ENCODE measurements around the gene MED13L. TPM values are rescaled to one million over a fixed set of nuclear protein-coding genes. Genes with fewer than 3 reads are reported as not detected.
"Not testable (repeated sequence)": the region's sequence is repeated elsewhere in the genome, so short reads cannot be mapped to it uniquely, and the experiment has no call there.

The MED13L gene
- polyA plus RNA-seq, 2 donors: 15.0 to 16.8 TPM

DNA sequence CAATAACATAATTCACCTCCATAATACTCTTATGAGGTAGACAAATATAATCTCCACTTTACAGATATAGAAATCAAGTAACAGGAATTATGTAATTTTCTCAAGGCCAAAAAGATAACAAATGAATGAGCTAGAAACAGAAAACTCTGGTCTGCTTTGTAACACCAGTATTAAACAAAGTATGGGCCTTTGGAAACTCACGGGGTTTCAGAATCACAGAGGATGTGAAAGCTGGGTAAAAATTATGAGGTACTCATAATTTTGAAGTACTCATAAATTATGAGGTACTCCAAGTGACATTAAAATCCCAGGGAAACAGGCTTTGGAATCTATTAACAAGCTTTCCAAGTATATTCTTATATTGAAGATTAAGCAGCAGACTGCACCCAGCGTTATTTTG lies 140.2 kb downstream of the MED13L start:
- 29 to 39% methylated on average over 2 of the region's 2 CpGs for WGBS, 2 donors
- Histone ChIP-seq H3K36me3 (ENCODE audit: control insufficient read depth in 2 of 2, insufficient read depth in 2 of 2, low read length in 1 of 2) (no peaks in the 10 kb centered on the region), H3K27me3 (ENCODE audit: control insufficient read depth in 1 of 2, insufficient read depth in 2 of 2, low read length in 2 of 2) (no peaks in the 10 kb centered on the region), H3K4me1 (ENCODE audit: control insufficient read depth in 2 of 2, insufficient read depth in 2 of 2, low read length in 1 of 2) (peaks cover 3% of the 10 kb centered on the region in 2 donors), H3K27ac (ENCODE audit: low read depth in 2 of 2, low read length in 1 of 2) (no peak overlapping the region), H3K4me3 (ENCODE audit: low read depth in 1 of 2, low read length in 2 of 2) (no peak overlapping the region), H3K9me3 (ENCODE audit: control insufficient read depth in 2 of 2, insufficient read depth in 1 of 2, low read depth in 1 of 2, low read length in 1 of 2) (no peaks in the 10 kb centered on the region)

DNA sequence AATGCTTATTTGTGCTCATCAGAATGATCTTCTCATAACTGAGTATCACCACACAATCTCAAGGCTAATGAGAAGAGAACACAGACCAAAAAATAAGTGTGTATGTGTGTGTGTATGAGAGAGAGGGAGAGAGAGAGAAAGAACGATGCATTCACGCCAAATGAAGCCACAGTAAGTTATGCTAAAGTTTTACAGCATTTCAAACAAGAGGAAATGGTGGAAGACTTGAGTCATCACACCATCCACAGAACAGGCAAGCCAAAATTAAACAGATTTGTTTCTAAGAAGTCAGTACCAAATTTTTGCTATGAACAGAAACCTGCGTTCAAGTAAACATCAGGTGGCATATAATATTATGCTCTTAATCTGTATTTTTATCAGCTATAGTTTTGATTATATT lies 141.2 kb downstream of the MED13L start:
- WGBS, 2 donors: 63 to 68% methylated on average over 3 of the region's 3 CpGs
- Histone ChIP-seq H3K4me1 (ENCODE audit: control insufficient read depth in 2 of 2, insufficient read depth in 2 of 2, low read length in 1 of 2) (peaks cover 3% of the 10 kb centered on the region in 2 donors), H3K9me3 (ENCODE audit: control insufficient read depth in 2 of 2, insufficient read depth in 1 of 2, low read depth in 1 of 2, low read length in 1 of 2) (no peaks in the 10 kb centered on the region), H3K36me3 (ENCODE audit: control insufficient read depth in 2 of 2, insufficient read depth in 2 of 2, low read length in 1 of 2) (no peaks in the 10 kb centered on the region), H3K27ac (ENCODE audit: low read depth in 2 of 2, low read length in 1 of 2) (no peak overlapping the region), H3K27me3 (ENCODE audit: control insufficient read depth in 1 of 2, insufficient read depth in 2 of 2, low read length in 2 of 2) (no peaks in the 10 kb centered on the region), H3K4me3 (ENCODE audit: low read depth in 1 of 2, low read length in 2 of 2) (no peak overlapping the region)

GRCh38 chr12:116135209-116135930 lies 142.1 kb downstream of the MED13L start:
- 58% methylated on average over 3 of the region's 3 CpGs for WGBS, 2 donors
- Histone ChIP-seq H3K4me1 (ENCODE audit: control insufficient read depth in 2 of 2, insufficient read depth in 2 of 2, low read length in 1 of 2) (peaks cover 3% of the 10 kb centered on the region in 2 donors), H3K9me3 (ENCODE audit: control insufficient read depth in 2 of 2, insufficient read depth in 1 of 2, low read depth in 1 of 2, low read length in 1 of 2) (no peaks in the 10 kb centered on the region), H3K27ac (ENCODE audit: low read depth in 2 of 2, low read length in 1 of 2) (no peak overlapping the region), H3K36me3 (ENCODE audit: control insufficient read depth in 2 of 2, insufficient read depth in 2 of 2, low read length in 1 of 2) (no peaks in the 10 kb centered on the region), H3K4me3 (ENCODE audit: low read depth in 1 of 2, low read length in 2 of 2) (no peak overlapping the region), H3K27me3 (ENCODE audit: control insufficient read depth in 1 of 2, insufficient read depth in 2 of 2, low read length in 2 of 2) (no peaks in the 10 kb centered on the region)

- Histone ChIP-seq H3K4me1 (ENCODE audit: control insufficient read depth in 2 of 2, insufficient read depth in 2 of 2, low read length in 1 of 2) (peaks cover 3% of the 10 kb centered on the region in 2 donors), H3K36me3 (ENCODE audit: control insufficient read depth in 2 of 2, insufficient read depth in 2 of 2, low read length in 1 of 2) (no peaks in the 10 kb centered on the region), H3K9me3 (ENCODE audit: control insufficient read depth in 2 of 2, insufficient read depth in 1 of 2, low read depth in 1 of 2, low read length in 1 of 2) (no peaks in the 10 kb centered on the region), H3K4me3 (ENCODE audit: low read depth in 1 of 2, low read length in 2 of 2) (no peak overlapping the region), H3K27ac (ENCODE audit: low read depth in 2 of 2, low read length in 1 of 2) (no peak overlapping the region), H3K27me3 (ENCODE audit: control insufficient read depth in 1 of 2, insufficient read depth in 2 of 2, low read length in 2 of 2) (no peaks in the 10 kb centered on the region)
- WGBS, 2 donors: 54 to 61% methylated on average over 4 of the region's 4 CpGs
These were observed 143.8 kb downstream of the MED13L start for GRCh38 chr12:116133636-116134214.

GRCh38 chr12:116133149-116133548 lies 144.3 kb downstream of the MED13L start:
- H3K27ac ChIP-seq (ENCODE audit: low read depth in 2 of 2, low read length in 1 of 2): no peak overlapping the region
- WGBS, 2 donors: 73 to 76% methylated on average over 2 of the region's 2 CpGs
- H3K36me3 ChIP-seq (ENCODE audit: control insufficient read depth in 2 of 2, insufficient read depth in 2 of 2, low read length in 1 of 2): no peaks in the 10 kb centered on the region
- no peak overlapping the region for H3K4me3 ChIP-seq (ENCODE audit: low read depth in 1 of 2, low read length in 2 of 2)
- no peaks in the 10 kb centered on the region for H3K9me3 ChIP-seq (ENCODE audit: control insufficient read depth in 2 of 2, insufficient read depth in 1 of 2, low read depth in 1 of 2, low read length in 1 of 2)
- H3K4me1 ChIP-seq (ENCODE audit: control insufficient read depth in 2 of 2, insufficient read depth in 2 of 2, low read length in 1 of 2): peaks cover 3% of the 10 kb centered on the region in 2 donors
- H3K27me3 ChIP-seq (ENCODE audit: control insufficient read depth in 1 of 2, insufficient read depth in 2 of 2, low read length in 2 of 2): no peaks in the 10 kb centered on the region

- not testable (repeated sequence) for H3K4me3 ChIP-seq (ENCODE audit: low read depth in 1 of 2, low read length in 2 of 2); H3K36me3 ChIP-seq (ENCODE audit: control insufficient read depth in 2 of 2, insufficient read depth in 2 of 2, low read length in 1 of 2); H3K9me3 ChIP-seq (ENCODE audit: control insufficient read depth in 2 of 2, insufficient read depth in 1 of 2, low read depth in 1 of 2, low read length in 1 of 2); H3K4me1 ChIP-seq (ENCODE audit: control insufficient read depth in 2 of 2, insufficient read depth in 2 of 2, low read length in 1 of 2); H3K27me3 ChIP-seq (ENCODE audit: control insufficient read depth in 1 of 2, insufficient read depth in 2 of 2, low read length in 2 of 2); H3K27ac ChIP-seq (ENCODE audit: low read depth in 2 of 2, low read length in 1 of 2)
- 94% methylated on average over 10 of the region's 10 CpGs for WGBS, 2 donors
These were observed 145.5 kb downstream of the MED13L start for GRCh38 chr12:116131987-116132386.

DNA sequence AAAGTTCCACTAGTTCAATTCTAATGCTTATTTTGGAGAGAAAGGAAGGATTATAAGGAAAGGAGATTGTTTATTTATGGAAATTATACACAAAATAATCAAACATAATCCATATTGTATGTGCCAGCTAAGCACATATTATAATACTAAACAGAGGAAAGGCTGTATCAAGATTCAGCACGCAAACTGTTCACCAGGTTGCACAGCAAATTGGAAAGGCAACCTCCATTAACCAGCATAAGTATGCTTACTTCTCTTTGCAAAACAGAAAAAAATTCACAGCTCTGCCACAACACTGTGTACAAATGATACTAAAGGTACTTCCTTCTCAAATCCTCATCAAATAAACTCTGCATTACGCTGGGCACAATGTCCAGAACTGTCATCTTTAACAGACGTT lies 146.3 kb downstream of the MED13L start:
- 89 to 92% methylated on average over 3 of the region's 3 CpGs for whole genome bisulfite sequencing, 2 donors
- no peaks in the 10 kb centered on the region for H3K9me3 ChIP-seq (ENCODE audit: control insufficient read depth in 2 of 2, insufficient read depth in 1 of 2, low read depth in 1 of 2, low read length in 1 of 2)
- no peaks in the 10 kb centered on the region for H3K36me3 ChIP-seq (ENCODE audit: control insufficient read depth in 2 of 2, insufficient read depth in 2 of 2, low read length in 1 of 2)
- no peak overlapping the region for H3K27ac ChIP-seq (ENCODE audit: low read depth in 2 of 2, low read length in 1 of 2)
- H3K27me3 ChIP-seq (ENCODE audit: control insufficient read depth in 1 of 2, insufficient read depth in 2 of 2, low read length in 2 of 2): no peaks in the 10 kb centered on the region
- H3K4me3 ChIP-seq (ENCODE audit: low read depth in 1 of 2, low read length in 2 of 2): no peak overlapping the region
- peaks cover 3 to 4% of the 10 kb centered on the region in 2 donors for H3K4me1 ChIP-seq (ENCODE audit: control insufficient read depth in 2 of 2, insufficient read depth in 2 of 2, low read length in 1 of 2)

DNA sequence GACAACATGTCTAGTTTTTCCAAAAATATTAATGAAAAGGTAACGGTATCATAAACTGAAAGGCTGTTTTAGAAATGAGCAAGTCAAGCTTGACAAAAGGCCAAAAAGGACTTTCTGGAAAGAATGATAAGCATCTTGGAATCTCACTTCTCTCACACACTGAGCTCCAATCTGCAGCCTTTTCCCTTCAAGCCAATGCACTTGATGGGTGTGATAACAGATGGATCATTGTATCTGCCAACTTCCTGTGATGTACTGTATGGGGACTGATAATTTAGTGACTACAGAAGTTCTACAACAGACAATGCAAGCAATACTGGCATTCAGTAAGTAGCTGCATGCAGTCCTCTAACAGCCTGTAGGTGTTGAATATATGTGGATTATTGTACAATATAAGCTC lies 147.1 kb downstream of the MED13L start:
- no peaks in the 10 kb centered on the region for H3K9me3 ChIP-seq (ENCODE audit: control insufficient read depth in 2 of 2, insufficient read depth in 1 of 2, low read depth in 1 of 2, low read length in 1 of 2)
- no peaks in the 10 kb centered on the region for H3K27me3 ChIP-seq (ENCODE audit: control insufficient read depth in 1 of 2, insufficient read depth in 2 of 2, low read length in 2 of 2)
- 36 to 40% methylated on average over 1 of the region's 1 CpG for WGBS, 2 donors
- no peak overlapping the region for H3K27ac ChIP-seq (ENCODE audit: low read depth in 2 of 2, low read length in 1 of 2)
- peaks cover 3 to 5% of the 10 kb centered on the region in 2 donors for H3K4me1 ChIP-seq (ENCODE audit: control insufficient read depth in 2 of 2, insufficient read depth in 2 of 2, low read length in 1 of 2)
- no peak overlapping the region for H3K4me3 ChIP-seq (ENCODE audit: low read depth in 1 of 2, low read length in 2 of 2)
- H3K36me3 ChIP-seq (ENCODE audit: control insufficient read depth in 2 of 2, insufficient read depth in 2 of 2, low read length in 1 of 2): no peaks in the 10 kb centered on the region

GRCh38 chr12:116128779-116129178 lies 148.7 kb downstream of the MED13L start:
- no peaks in the 10 kb centered on the region for H3K27me3 ChIP-seq (ENCODE audit: control insufficient read depth in 1 of 2, insufficient read depth in 2 of 2, low read length in 2 of 2)
- no peak overlapping the region for H3K4me3 ChIP-seq (ENCODE audit: low read depth in 1 of 2, low read length in 2 of 2)
- 69 to 81% methylated on average over 1 of the region's 1 CpG for WGBS, 2 donors
- H3K4me1 ChIP-seq (ENCODE audit: control insufficient read depth in 2 of 2, insufficient read depth in 2 of 2, low read length in 1 of 2): peaks cover 2 to 4% of the 10 kb centered on the region in 2 donors
- H3K9me3 ChIP-seq (ENCODE audit: control insufficient read depth in 2 of 2, insufficient read depth in 1 of 2, low read depth in 1 of 2, low read length in 1 of 2): no peaks in the 10 kb centered on the region
- no peak overlapping the region for H3K27ac ChIP-seq (ENCODE audit: low read depth in 2 of 2, low read length in 1 of 2)
- H3K36me3 ChIP-seq (ENCODE audit: control insufficient read depth in 2 of 2, insufficient read depth in 2 of 2, low read length in 1 of 2): no peaks in the 10 kb centered on the region

DNA sequence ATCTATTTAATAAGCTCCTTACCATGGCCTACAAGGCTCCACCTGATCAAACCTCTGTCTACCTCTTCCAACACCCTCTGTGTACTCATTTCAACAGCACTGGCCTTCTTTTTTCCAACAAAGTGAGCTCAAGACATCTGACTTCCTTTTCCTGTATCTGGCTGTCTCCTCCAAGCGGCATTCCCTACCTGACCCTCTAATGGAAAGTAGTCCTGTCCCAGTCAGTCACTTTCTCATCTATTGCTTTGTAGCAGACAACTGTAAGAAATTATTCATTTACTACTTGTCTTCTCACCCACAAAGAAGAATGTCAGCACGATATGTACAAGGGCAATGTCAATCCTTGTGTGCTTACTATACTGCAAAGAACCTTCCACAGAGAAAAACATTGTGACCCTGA lies 149.6 kb downstream of the MED13L start:
- Histone ChIP-seq H3K27ac (ENCODE audit: low read depth in 2 of 2, low read length in 1 of 2) (no peak overlapping the region), H3K36me3 (ENCODE audit: control insufficient read depth in 2 of 2, insufficient read depth in 2 of 2, low read length in 1 of 2) (no peaks in the 10 kb centered on the region), H3K27me3 (ENCODE audit: control insufficient read depth in 1 of 2, insufficient read depth in 2 of 2, low read length in 2 of 2) (no peaks in the 10 kb centered on the region), H3K4me1 (ENCODE audit: control insufficient read depth in 2 of 2, insufficient read depth in 2 of 2, low read length in 1 of 2) (peaks cover 0 to 2% of the 10 kb centered on the region in 2 donors), H3K9me3 (ENCODE audit: control insufficient read depth in 2 of 2, insufficient read depth in 1 of 2, low read depth in 1 of 2, low read length in 1 of 2) (no peaks in the 10 kb centered on the region), H3K4me3 (ENCODE audit: low read depth in 1 of 2, low read length in 2 of 2) (no peak overlapping the region)
- WGBS, 2 donors: 79 to 90% methylated on average over 2 of the region's 2 CpGs
